Lung (tissue), 13 donors: ENCODE data around the gene YY1. TPM values are rescaled to one million over a fixed set of nuclear protein-coding genes. Genes with fewer than 3 reads are reported as not detected.

ENCODE experiments used
- ATAC-seq: fragments of 200-7000 bp; cut with Tn5 transposase; one replicate; pipeline ENCODE4 v1.9.1; 2020; ENCODE audit warnings: moderate number of reproducible peaks; ENCODE audit not compliant: insufficient read depth, low FRiP score
- DNase-seq, 3 donors: peaks; one replicate each; pipeline ENCODE4 v3.0.0-alpha.2; 2013 to 2017
- H3K27ac ChIP-seq, 2 donors: one replicate each; pipeline ENCODE4 v1.5.1; 2013; ENCODE audit warnings: mild to moderate bottlenecking in 2 of 2, moderate library complexity in 2 of 2, control low read depth in 1 of 2, inconsistent platforms in 1 of 2, low read depth in 1 of 2, low read length in 1 of 2
- H3K27me3 ChIP-seq, 3 donors: one replicate each; pipeline ENCODE4 v1.5.1; 2013; ENCODE audit warnings: low read length in 2 of 3; ENCODE audit not compliant: control insufficient read depth in 3 of 3, insufficient read depth in 3 of 3
- H3K36me3 ChIP-seq, 4 donors: one replicate each; pipeline ENCODE4 v1.5.1; 2013; ENCODE audit warnings: low read length in 4 of 4, mild to moderate bottlenecking in 1 of 4, moderate library complexity in 1 of 4; ENCODE audit not compliant: control insufficient read depth in 4 of 4, insufficient read depth in 4 of 4
- H3K4me1 ChIP-seq, 5 donors: one replicate each; pipeline ENCODE4 v1.5.1; 2013; ENCODE audit warnings: low read length in 5 of 5, mild to moderate bottlenecking in 2 of 5, moderate library complexity in 1 of 5; ENCODE audit not compliant: control insufficient read depth in 5 of 5, insufficient read depth in 5 of 5
- H3K4me3 ChIP-seq: one replicate; pipeline ENCODE4 v1.5.1; 2013; ENCODE audit warnings: mild to moderate bottlenecking, control low read depth, moderate library complexity
- H3K9ac ChIP-seq, 2 donors: one replicate each; pipeline ENCODE4 v1.5.1; 2013; ENCODE audit warnings: low read length in 2 of 2, control low read depth in 1 of 2; ENCODE audit not compliant: insufficient read depth in 1 of 2
- H3K9me3 ChIP-seq, 4 donors: one replicate each; pipeline ENCODE4 v1.5.1; 2013; ENCODE audit warnings: low read length in 3 of 4, mild to moderate bottlenecking in 1 of 4, moderate library complexity in 1 of 4; ENCODE audit not compliant: control insufficient read depth in 4 of 4, insufficient read depth in 3 of 4
- WGBS, 2 donors: extraction: QIAGEN DNeasy Blood & Tissue Kit; methylation state at CpG; one replicate each; pipeline ENCODE4 v1.1.7; 2013; 5-methylcytosine and 5-hydroxymethylcytosine counted together
- polyA plus RNA-seq, 2 donors: library from polyadenylated mRNA; stranded (reverse); fragments of 200-250 nt; gene quantifications; one replicate each; pipeline ENCODE4 v1.2.1, GENCODE V29; 2013
- small RNA-seq: library from RNA; depleted of rRNA; stranded (forward); fragments of <200 nt; gene quantifications from one replicate; pipeline ENCODE3, GENCODE V24; 2014; ENCODE audit warnings: low replicate concordance
- total RNA-seq, 2 donors: library from RNA; depleted of rRNA in 1 of 2; stranded (reverse); fragments of >200 nt in 1 of 2; gene quantifications; one replicate each; pipeline ENCODE4 v1.2.1, GENCODE V29; 2014 to 2021
- TF ChIP-seq, protein P1 (sequence below): IDR thresholded peaks from 2 replicates; pipeline ENCODE4 v1.5.1; 2012; ENCODE audit warnings: mild to moderate bottlenecking; ENCODE audit errors: control extremely low read depth, extremely low read depth
- donor health status: control.
- donor health status: control.
- donor health status: Bipolar disorder and iron deficiency.
- donor health status: healthy.
- donor health status: DM: yes; HTN: yes; CAD: no.

YY1 gene
- total and polyA plus RNA-seq, 4 donors, result 22.9 to 62.9 (median 34.6) TPM

DNA sequence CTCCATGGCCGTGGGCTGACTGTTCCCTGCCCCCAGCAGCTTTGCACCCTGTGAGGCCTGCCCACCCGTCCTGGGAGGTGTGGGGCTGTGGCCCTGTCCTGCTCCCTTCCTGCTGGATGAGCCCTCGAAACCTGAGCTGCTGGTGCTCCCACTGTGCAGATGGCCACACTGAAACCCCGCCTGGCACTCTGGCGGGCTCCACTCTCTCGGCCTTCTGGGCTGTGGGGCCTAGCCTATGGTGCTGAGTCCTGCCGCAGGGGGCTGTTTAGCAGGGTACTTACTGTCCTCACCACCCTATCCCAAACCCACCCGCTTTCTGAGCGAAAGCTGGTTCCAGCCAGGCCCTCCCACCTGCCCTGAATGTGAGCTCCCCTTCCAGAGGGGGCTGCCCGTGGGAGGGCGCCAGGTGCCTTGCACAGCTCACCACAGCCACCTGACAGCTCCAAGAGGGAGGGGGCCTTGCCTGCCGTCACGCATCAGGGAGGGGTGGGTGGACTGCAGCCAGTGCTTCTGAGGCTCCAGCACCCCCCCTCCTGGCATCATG, 91.5 kb downstream of the YY1 start:
- Histone ChIP-seq H3K4me3 (no peak overlapping the region), H3K27ac (no peak overlapping the region), H3K9ac (no peak overlapping the region), H3K36me3 (peaks cover 0 to 25% (median 0%) of the 10 kb centered on the region in 4 donors), H3K4me1 (peaks cover 0 to 10% (median 0%) of the 10 kb centered on the region in 5 donors), H3K27me3 (no peaks in the 10 kb centered on the region), H3K9me3 (no peaks in the 10 kb centered on the region)
- ATAC-seq (no peak), DNase-seq (no peak)
- WGBS, 2 donors, result 83 to 85% methylated on average over 12 to 13 of the region's 13 CpGs
- TF ChIP-seq, protein P1, sequence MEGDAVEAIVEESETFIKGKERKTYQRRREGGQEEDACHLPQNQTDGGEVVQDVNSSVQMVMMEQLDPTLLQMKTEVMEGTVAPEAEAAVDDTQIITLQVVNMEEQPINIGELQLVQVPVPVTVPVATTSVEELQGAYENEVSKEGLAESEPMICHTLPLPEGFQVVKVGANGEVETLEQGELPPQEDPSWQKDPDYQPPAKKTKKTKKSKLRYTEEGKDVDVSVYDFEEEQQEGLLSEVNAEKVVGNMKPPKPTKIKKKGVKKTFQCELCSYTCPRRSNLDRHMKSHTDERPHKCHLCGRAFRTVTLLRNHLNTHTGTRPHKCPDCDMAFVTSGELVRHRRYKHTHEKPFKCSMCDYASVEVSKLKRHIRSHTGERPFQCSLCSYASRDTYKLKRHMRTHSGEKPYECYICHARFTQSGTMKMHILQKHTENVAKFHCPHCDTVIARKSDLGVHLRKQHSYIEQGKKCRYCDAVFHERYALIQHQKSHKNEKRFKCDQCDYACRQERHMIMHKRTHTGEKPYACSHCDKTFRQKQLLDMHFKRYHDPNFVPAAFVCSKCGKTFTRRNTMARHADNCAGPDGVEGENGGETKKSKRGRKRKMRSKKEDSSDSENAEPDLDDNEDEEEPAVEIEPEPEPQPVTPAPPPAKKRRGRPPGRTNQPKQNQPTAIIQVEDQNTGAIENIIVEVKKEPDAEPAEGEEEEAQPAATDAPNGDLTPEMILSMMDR, result no peak

DNA sequence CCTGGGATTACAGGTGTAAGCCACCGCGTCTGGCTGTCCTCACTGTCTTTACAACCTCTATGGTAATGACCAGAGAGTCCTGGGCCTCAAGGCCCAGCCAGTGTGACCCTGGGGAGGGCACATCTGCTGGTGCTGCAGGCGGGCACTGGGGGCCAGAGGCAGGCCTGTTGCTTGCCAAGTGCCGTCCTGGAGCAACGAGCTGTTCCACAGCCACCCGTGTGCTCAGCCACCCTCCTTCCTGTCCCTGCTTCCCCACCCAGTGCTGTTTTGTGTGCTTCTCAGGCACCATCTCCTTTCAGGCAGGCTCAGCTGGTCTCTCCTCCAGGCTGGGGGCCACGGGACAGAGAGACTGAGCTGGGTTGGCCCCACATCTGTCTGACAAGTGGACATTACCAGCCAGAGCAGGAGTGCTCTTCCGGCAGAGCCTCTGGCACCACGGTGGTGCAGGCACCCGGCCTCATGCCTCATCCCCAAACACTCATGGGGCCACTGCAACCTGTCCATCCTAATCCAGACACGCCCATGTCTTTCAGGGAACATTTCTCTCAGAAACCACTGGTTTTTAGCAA, 93.2 kb downstream of the YY1 start:
- 74 to 81% methylated on average over 11 of the region's 11 CpGs for WGBS, 2 donors
- Histone ChIP-seq H3K27ac (no peak overlapping the region), H3K36me3 (peaks cover 0 to 33% (median 8%) of the 10 kb centered on the region in 4 donors), H3K4me3 (no peak overlapping the region), H3K4me1 (peaks cover 0 to 10% (median 0%) of the 10 kb centered on the region in 5 donors), H3K9ac (no peak overlapping the region), H3K9me3 (no peaks in the 10 kb centered on the region), H3K27me3 (no peaks in the 10 kb centered on the region)
- ATAC-seq (no peak), DNase-seq (peak in 1 of 3 donors; percentile 11)
- TF ChIP-seq, protein P1, result no peak

Small RNA genes within 50 kb of the gene (small RNA-seq; reads per million reads assigned to genes)
- 36.4 reads per million, percentile 97 among the genes with 10 or more reads in this experiment for gene MIR345
- not detected for gene RN7SL523P

Other genes starting within 250 kb of the YY1 start
- 10 to 100 TPM; 77.9 to 78.6 TPM for gene EVL, start 173.7 kb upstream of the YY1 start, total RNA-seq
- 10 to 100 TPM; 54.5 to 99.9 TPM for gene EVL, start 173.7 kb upstream of the YY1 start, polyA plus RNA-seq
- gene DEGS2, start 79.5 kb upstream of the YY1 start, total RNA-seq, result 1 to 10 TPM; 5.2 to 7.4 TPM
- gene DEGS2, start 79.5 kb upstream of the YY1 start, polyA plus RNA-seq, result 1 to 10 TPM; 3.6 to 6.2 TPM
- gene SLC25A29, start 67.3 kb downstream of the YY1 start, total RNA-seq, result 10 to 100 TPM; 45.6 to 75.3 TPM
- gene SLC25A29, start 67.3 kb downstream of the YY1 start, polyA plus RNA-seq, result 10 to 100 TPM; 34.6 to 91.0 TPM
- under 1 TPM in 1 of 2 donors, not detected in 1; 0.12 TPM for gene SLC25A47, start 84.2 kb downstream of the YY1 start, total RNA-seq
- gene SLC25A47, start 84.2 kb downstream of the YY1 start, polyA plus RNA-seq, result under 1 TPM; 0.02 to 0.06 TPM
- 10 to 100 TPM; 12.1 to 12.6 TPM for gene WDR25, start 137.3 kb downstream of the YY1 start, total RNA-seq
- gene WDR25, start 137.3 kb downstream of the YY1 start, polyA plus RNA-seq, result 1 to 10 TPM; 6.1 to 7.7 TPM